SK-N-SH treated with all-trans-retinoic acid at 6 μM for 48 hours (cell line): ENCODE results near the gene RAMP2.
"Not testable (repeated sequence)": the region's sequence is repeated elsewhere in the genome, so short reads cannot be mapped to it uniquely, and the experiment has no call there.

Source experiments
- ATAC-seq: fragments of 200-7000 bp; cut with Tn5 transposase; 3 replicates; pipeline ENCODE4 v1.9.1; 2020; ENCODE audit warnings: mild to moderate bottlenecking, moderate library complexity
- ARNTL ChIP-seq: fragments of 450-650 bp; formaldehyde crosslinking; IDR thresholded peaks from 2 replicates; pipeline ENCODE4 v1.5.0; 2020; ENCODE audit warnings: low read depth, mild to moderate bottlenecking, moderate library complexity, borderline replicate concordance
- CREB5 ChIP-seq: fragments of 250-450 bp; sonication (Bioruptor Pico); IDR thresholded peaks from 2 replicates; pipeline ENCODE4 v1.5.1; 2020; ENCODE audit warnings: low read depth, mild to moderate bottlenecking, moderate library complexity
- CSDC2 ChIP-seq: fragments of 250-450 bp; sonication (Bioruptor Pico); IDR thresholded peaks from 2 replicates; pipeline ENCODE4 v1.5.0; 2020; ENCODE audit warnings: mild to moderate bottlenecking, moderate library complexity
- CSRNP3 ChIP-seq: fragments of 250-450 bp; sonication (Bioruptor Pico); IDR thresholded peaks from 2 replicates; pipeline ENCODE4 v1.5.1; 2021; ENCODE audit warnings: mild to moderate bottlenecking, moderate library complexity
- ESRRG ChIP-seq: fragments of 250-450 bp; sonication (Bioruptor Pico); IDR thresholded peaks from 2 replicates; pipeline ENCODE4 v1.6.1; 2021; ENCODE audit warnings: mild to moderate bottlenecking
- ISL1 ChIP-seq: fragments of 250-450 bp; sonication (Bioruptor Pico); IDR thresholded peaks from 2 replicates; pipeline ENCODE4 v2.1.2; 2022; ENCODE audit warnings: mild to moderate bottlenecking, moderate library complexity
- OSR1 ChIP-seq: fragments of 250-450 bp; sonication (Bioruptor Pico); IDR thresholded peaks from 2 replicates; pipeline ENCODE4 v1.8.0; 2022; ENCODE audit warnings: moderate library complexity, mild to moderate bottlenecking, inconsistent platforms
- PATZ1 ChIP-seq: fragments of 250-450 bp; sonication (Bioruptor Pico); IDR thresholded peaks from 2 replicates; pipeline ENCODE4 v1.8.0; 2020; ENCODE audit warnings: mild to moderate bottlenecking, moderate library complexity, borderline replicate concordance
- POU6F1 ChIP-seq: fragments of 250-450 bp; sonication (Bioruptor Pico); IDR thresholded peaks from 2 replicates; pipeline ENCODE4 v1.8.0; 2021; ENCODE audit warnings: low read depth, mild to moderate bottlenecking, moderate library complexity, borderline replicate concordance
- PPARA ChIP-seq: fragments of 250-450 bp; sonication (Bioruptor Pico); IDR thresholded peaks from 2 replicates; pipeline ENCODE4 v1.5.0; 2020; ENCODE audit warnings: mild to moderate bottlenecking, borderline replicate concordance
- SNAI2 ChIP-seq: fragments of 250-450 bp; sonication (Bioruptor Pico); IDR thresholded peaks from 2 replicates; pipeline ENCODE4 v1.5.0; 2020; ENCODE audit warnings: mild to moderate bottlenecking, moderate library complexity
- TOX ChIP-seq: fragments of 250-450 bp; sonication (Bioruptor Pico); IDR thresholded peaks from 2 replicates; pipeline ENCODE4 v1.8.0; 2021; ENCODE audit warnings: mild to moderate bottlenecking, moderate library complexity, borderline replicate concordance
- TSHZ2 ChIP-seq: fragments of 250-450 bp; sonication (Bioruptor Pico); IDR thresholded peaks from 2 replicates; pipeline ENCODE4 v1.5.0; 2020; ENCODE audit warnings: mild to moderate bottlenecking, moderate library complexity
- ZC3H10 ChIP-seq: fragments of 250-450 bp; sonication (Bioruptor Pico); IDR thresholded peaks from 2 replicates; pipeline ENCODE4 v1.5.1; 2021; ENCODE audit warnings: mild to moderate bottlenecking, moderate library complexity
- ZFP3 ChIP-seq: fragments of 250-450 bp; sonication (Bioruptor Pico); IDR thresholded peaks from 2 replicates; pipeline ENCODE4 v1.5.0; 2020; ENCODE audit warnings: mild to moderate bottlenecking, moderate library complexity
- ZFP30 ChIP-seq: fragments of 450-650 bp; formaldehyde crosslinking; IDR thresholded peaks from 2 replicates; pipeline ENCODE4 v1.5.0; 2022; ENCODE audit warnings: mild to moderate bottlenecking, moderate library complexity
- ZNF565 ChIP-seq: fragments of 450-650 bp; formaldehyde crosslinking; conservative IDR thresholded peaks from 2 replicates; pipeline ENCODE4 v1.5.0; 2020; ENCODE audit warnings: low read depth, mild to moderate bottlenecking, moderate library complexity
- ZNF70 ChIP-seq: fragments of 450-650 bp; formaldehyde crosslinking; IDR thresholded peaks from 2 replicates; pipeline ENCODE4 v1.5.0; 2020; ENCODE audit warnings: mild to moderate bottlenecking, moderate library complexity

The RAMP2 gene

GRCh38 chr17:42761638-42762037, 611 bp downstream of the RAMP2 start (continued):
- TF ChIP-seq TSHZ2, result no peak
- no peak for TF ChIP-seq ZC3H10 (CRISPR knock-in tag)
- no peak for TF ChIP-seq ARNTL
- no peak for TF ChIP-seq ZNF70 (CRISPR knock-in tag)
- TF ChIP-seq, all 23 proteins: peak for 0

GRCh38 chr17:42766124-42766523, 5.1 kb downstream of the RAMP2 start:
- TF ChIP-seq ZFP3 (CRISPR knock-in tag) (no peak), CSDC2 (CRISPR knock-in tag) (no peak), CSRNP3 (no peak), PATZ1 (CRISPR knock-in tag) (no peak), PPARA (no peak), ESRRG (CRISPR knock-in tag) (no peak), TSHZ2 (no peak), ZNF70 (CRISPR knock-in tag) (no peak)
- no peak for ATAC-seq

- ATAC-seq, result no peak
- TF ChIP-seq ZFP3 (CRISPR knock-in tag) (no peak), CSDC2 (CRISPR knock-in tag) (no peak), ISL1 (CRISPR knock-in tag) (no peak), POU6F1 (CRISPR knock-in tag) (no peak), SNAI2 (CRISPR knock-in tag) (no peak), TOX (CRISPR knock-in tag) (no peak), PPARA (no peak), ZNF565 (CRISPR knock-in tag) (no peak), ZC3H10 (CRISPR knock-in tag) (no peak), CSRNP3 (no peak), ZFP30 (no peak), PATZ1 (CRISPR knock-in tag) (no peak), OSR1 (no peak), CREB5 (CRISPR knock-in tag) (no peak)
Measured at GRCh38 chr17:42767512-42767911, 6.5 kb downstream of the RAMP2 start.

GRCh38 chr17:42768006-42768405, 7.0 kb downstream of the RAMP2 start:
- ATAC-seq, result not testable (repeated sequence)

- ATAC-seq, result not testable (repeated sequence)
Measured at GRCh38 chr17:42769964-42770363, 8.9 kb downstream of the RAMP2 start.
